NCI-H510A (cell line): Measurements from ENCODE around the gene GATA6.
"Not testable (repeated sequence)": the region's sequence is repeated elsewhere in the genome, so short reads cannot be mapped to it uniquely, and the experiment has no call there.

Experiments
- DNase-seq: peaks from one replicate; lab custom pipeline; 2025; lab: John Stamatoyannopoulos, UW

The GATA6 gene

GRCh38 chr18:22204996-22205395 is 35.6 kb downstream of the GATA6 start:
- DNase-seq: no peak

GRCh38 chr18:22207021-22207758 is 37.8 kb downstream of the GATA6 start:
- DNase-seq: no peak

DNA sequence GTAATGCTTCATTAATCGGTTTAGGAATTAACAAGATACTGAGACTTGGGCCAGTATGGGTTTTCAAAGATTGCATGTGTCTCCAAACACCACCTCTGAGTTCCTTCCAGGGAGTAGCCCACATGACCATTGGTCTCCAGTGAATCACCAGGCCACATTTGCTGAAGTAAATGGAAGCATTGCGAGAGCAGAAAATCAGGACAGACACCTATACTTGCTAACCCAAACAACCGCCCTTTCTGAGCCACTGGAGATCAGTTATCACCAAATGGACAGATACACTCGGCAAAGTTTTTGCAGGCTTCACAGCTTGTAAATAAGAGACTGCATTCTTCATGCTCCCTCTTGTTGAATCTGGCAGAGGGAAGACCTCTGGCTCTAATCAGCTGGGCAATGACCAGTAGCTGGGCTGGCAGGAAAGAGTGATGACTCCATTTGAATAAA is 40.9 kb downstream of the GATA6 start:
- DNase-seq: no peak

DNA sequence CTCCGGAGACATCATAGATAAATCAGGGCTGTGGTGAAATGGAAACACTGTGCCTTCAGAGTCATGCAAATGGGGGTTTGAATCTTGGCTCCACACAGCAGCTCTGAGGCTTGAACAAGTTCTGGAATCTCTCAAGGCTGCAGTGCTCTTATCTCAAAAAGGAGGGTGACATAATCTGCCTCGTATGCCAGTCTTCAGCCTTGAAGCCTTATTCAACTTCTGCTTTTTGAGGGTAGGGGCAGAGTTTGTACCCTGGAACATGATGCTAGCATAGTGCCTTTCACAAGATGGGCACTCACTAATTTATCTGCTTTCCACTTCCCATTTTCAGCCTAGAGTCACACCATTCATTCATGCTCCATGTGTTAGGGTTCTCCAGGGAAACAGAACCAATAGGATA is 42.3 kb downstream of the GATA6 start:
- no peak for DNase-seq

DNA sequence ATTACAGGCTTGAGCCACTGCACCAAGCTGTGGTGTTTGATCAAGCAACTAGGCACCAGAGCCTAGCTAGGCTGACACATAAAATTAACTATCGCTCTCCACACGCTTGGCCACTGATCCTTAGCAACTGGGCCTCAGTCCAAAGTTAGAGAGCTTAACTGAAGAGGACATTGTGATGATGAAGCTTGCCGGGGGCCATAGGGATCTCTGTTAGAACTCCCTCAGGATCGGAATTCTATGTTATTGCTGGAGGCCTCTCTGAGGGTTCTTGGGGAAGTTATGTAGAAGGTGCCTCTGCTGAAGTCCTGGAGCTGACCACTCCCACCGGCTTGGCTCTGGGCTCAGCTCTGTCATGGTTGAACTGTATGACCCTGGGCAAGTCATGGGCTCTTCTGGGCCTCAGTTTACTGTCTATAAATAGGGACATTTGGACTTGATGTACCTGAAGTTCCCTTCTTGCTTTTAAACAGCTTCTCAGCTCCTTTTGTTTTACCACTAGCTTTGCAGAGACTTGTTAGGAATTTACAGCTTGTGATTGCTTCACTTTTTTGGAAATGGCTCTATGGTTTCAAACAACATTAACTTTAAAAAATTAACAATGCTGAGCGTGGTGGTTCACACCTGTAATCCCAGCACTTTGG is 44.1 kb downstream of the GATA6 start:
- DNase-seq: no peak

DNA sequence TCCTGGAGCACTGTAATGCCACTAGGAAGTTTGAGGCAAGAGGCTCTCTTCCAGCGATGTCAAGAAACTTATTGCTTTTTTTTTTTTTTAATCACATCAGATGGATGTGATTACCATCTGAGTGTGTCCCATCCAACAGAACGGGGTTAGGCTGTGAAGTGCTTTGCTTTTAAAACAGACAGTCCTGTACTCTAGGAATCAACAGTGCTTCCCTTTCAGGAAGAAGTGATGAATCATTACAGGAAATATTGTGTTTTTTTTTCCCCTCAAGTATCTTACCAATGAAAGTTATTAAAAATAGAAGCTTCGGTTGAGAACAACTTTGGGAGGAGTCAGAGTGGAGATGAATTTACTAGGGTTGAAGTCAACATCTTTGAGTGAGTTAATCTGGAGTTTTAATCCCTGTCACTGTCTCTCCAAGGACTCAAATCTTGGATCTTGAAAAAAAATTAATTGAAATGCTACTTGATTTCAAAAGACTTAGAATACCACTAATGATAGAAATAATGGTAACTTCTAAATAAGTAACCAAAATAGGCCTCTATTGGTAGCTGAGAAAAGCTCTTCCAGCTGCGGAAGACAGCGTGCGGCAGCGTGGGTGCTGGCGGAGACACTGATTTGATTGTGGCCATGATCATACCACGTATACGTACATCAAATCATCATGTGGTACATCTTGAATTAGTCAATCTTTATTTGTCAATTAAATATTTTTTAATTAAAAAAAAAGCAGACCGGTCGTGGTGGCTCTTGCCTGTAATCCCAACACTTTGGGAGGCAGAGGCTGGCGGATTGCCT is 45.5 kb downstream of the GATA6 start:
- DNase-seq: no peak

DNA sequence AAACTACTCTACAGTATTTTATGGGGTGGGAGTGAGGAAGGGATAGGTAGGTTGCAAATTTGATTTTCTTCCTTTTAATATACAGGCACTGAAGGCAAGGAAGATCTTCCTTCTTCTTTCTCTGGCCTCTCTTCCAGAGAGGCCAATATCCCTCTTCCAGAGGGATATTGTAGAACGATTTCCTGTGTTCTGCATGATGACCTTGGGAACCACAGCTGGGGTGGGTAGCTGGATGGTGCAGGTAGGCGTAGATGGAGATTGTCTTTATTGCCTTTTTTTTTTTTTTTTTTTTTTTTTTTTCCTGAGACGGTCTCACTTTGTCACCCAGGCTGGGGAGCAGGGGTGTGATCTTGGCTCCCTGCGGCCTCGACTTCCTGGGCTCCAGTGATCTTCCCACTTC is 49.4 kb downstream of the GATA6 start:
- DNase-seq: no peak

DNA sequence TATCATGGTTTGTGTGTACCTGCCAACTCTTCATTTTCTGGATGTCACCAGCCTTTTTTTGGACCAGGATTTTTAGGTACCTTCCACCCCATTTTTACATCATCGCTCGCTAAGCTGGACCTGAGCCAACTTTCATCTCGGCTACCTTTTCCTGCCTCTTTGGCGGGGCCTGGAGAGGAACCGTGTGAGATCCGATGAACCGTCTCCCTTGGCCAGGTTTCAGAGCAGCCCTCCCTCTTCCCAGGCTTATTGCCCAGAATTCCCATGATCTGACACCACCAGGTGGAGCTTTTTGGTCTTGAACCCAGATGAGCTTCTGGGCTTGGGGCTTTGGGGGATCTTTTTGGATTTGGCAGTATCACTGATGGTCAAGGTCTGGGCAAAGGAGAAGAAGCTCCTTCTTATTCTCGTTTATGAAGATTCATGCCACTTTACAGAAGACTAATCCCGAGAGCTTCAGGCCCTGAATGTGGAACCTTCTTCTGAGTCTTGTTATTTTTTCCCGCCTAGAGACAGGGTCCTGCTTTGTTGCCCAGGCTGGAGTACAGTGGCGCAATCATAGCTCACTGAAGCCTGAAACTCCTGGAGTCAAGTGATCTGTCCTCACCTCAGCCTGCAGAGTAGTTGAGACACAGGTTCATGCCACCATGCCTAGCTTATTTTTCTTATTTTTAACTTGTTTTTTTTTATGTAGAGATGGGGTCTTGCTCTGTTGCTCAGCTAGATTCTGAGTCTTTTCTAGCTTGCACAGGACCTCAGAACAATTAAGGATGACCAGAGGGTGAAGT is 50.4 kb downstream of the GATA6 start:
- no peak for DNase-seq

- not testable (repeated sequence) for DNase-seq
Measured at GRCh38 chr18:22220585-22220984, 51.2 kb downstream of the GATA6 start.

GRCh38 chr18:22221350-22221749 is 52.0 kb downstream of the GATA6 start:
- DNase-seq: no peak

DNA sequence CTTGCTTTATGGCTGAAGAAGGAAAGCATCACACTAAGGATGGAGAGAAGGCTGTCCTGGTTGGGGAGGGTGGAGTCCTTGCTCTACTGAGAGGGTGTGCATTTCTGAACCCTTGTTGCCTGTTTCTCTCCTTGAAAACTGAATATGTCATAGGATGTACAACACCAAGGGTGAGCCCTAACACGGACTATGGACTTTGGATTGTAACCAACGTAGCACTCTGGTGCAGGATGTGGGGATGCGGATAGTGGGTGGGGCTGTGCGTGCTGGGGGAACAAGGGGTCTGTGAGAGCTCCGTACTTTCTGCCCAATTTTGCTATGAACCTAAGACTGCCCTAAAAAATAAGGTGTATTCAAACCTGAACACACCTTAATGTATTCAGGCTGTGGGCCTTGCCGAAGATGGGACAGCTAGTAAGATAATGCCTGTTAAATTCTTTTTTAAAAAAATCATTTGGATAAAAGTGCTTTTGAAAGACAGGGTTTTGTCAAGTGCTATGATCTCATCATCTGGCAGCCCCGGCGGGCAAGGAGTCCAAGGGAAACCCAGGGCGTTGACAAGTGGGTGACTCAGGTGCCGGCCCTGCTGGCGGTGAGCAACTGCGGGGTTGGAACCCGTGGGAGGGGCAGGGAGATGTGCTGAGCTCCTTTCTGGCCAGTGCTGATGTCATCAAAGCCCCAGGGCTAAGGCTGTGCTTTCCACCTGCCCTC is 54.0 kb downstream of the GATA6 start:
- no peak for DNase-seq

DNA sequence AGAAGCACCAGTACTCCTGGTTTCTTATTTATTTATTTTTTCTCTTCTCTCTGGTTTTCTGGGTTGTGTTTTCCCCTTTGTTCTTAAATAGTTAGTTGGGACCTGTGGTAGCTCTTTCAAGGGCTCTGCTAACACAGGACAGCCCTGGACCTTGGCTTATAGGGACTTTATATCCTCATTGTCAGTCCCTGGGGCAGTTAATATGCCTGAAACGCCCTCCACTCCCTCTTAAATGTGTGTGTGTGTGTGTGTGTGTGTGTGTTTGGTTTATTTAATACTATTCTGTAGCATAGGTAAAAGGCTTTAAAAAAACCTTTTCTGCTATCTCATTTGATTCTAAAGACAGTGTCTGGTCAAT is 54.6 kb downstream of the GATA6 start:
- DNase-seq: no peak

DNA sequence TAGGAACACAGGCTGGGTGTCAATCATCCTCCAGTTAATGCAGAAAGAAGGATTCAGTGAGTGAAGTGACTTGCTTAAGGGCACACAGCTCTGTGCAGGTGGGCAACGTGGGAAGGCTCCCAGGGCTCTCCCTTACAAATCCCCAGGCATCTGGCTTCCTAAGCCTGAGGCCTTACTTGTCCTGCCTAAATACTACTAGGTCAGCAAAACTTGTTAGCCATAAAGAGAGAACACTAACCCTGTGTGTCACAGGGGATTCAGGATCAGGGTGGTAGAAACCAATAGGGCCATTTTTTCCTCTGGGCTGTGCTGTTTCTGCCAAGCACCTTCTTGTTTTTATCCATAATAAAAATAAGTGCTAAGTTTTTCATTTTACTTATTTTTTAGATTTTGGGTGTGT is 55.0 kb downstream of the GATA6 start:
- DNase-seq: no peak

DNA sequence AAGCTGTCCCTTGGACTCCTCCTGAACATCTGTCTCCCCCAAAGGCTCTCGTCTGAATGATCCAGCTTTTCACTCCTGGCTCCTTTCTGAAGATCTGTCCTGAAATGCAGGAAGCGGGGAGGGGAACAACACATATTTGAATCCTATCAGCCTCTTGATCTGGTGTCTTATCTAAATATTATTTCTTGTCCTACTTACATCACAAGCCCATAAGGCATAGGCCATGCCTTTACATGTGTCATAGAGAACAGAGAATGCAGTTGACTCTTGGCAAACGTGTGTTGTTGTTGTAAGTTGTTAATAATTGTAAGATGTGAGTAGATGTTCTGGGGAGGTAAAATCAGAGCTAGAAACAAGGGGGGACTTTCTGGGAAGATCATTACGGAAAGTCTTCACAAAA is 57.4 kb downstream of the GATA6 start:
- DNase-seq: no peak

DNA sequence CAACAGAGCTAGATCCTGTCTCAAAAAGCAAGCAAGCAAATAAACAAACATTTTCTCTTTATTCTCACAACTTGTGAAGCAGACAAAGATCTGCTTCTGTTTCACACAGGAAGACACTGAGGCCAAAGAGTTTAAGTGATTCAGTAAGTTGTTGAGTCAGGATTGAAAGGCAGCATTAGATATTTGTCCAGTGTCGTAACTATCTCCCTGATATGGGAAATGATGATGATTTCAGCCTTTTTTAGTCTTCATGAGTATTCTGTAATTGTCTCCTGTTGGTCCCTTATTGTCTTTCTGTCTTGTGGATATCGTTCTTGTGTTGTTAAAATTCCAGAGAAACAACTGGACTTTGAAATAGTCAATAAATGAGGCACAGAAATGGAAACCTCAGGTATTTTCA is 59.6 kb downstream of the GATA6 start:
- no peak for DNase-seq

DNA sequence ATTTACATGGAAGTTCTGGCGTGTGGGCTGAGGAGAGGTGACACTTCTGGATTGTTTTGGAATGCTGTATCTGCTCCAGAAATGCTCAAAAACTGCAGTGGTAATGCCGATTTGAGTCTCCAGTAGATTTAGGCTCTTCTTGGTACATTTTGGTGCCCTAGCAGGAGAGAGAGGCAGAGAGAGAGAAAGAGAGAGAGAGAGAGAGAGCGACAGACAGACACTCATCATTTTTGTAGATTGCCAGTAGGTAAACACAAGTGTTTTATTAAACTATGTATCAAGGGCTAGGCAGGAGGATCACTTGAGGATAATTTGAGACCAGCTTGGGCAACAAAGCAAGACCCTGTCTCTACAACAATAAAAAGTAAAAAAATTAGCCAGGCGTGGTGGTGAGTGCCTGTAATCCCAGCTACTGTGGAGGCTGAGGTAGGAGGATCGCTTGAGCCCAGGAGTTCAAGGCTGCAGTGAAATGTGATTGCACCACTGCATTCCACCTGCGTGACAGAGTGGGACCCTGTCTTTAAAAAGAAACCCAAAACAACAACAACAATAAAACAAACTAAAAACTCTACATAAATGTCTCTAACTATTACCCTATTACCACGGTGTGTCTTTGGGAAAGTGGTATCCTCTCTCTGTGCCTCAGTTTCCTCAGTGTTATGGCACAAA is 60.2 kb downstream of the GATA6 start:
- no peak for DNase-seq

- DNase-seq: no peak
Measured at GRCh38 chr18:22230471-22230945, 61.1 kb downstream of the GATA6 start.

DNA sequence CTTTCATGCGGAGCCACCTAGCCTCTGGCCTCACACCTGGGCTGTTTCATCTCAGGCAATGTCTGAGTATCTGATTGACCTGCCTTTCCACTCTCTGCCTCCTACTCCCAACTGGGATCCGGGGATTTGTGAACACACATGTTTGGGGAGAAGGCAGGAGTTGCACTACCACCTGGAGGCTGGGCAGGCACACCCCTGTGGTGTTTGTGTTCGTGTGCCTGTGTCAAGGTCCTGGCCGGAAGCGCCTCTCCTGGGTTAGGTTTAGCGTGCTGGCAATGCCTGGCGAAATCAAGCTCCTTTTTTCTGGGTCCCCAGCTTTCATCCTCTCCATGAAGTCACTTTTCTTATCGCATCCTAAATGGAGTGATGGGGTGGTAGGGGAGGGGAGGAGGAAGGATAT is 63.9 kb downstream of the GATA6 start:
- no peak for DNase-seq

DNA sequence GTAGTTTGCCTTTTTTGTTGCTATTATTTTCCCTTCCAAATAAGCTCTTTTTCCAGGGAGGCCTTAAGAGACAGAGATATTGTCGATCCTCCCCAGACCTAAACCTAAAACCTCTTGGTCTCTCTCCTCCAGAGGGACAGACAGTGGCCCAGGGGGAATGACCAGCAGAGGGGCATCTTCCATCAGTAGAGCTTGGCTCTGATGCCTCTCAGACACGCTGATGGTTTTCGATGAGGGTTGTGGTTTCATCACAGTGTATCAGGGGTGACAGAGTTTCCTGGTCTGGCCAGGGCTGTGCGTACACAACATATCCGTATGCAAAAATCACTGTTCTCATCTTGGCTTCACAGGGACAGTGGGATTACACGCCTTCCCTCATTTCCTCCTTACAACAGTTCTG is 68.6 kb downstream of the GATA6 start:
- DNase-seq: no peak

GRCh38 chr18:22238681-22239080 is 69.3 kb downstream of the GATA6 start:
- no peak for DNase-seq

GRCh38 chr18:22241921-22242361 is 72.6 kb downstream of the GATA6 start:
- DNase-seq: no peak
